ENCODE measurements around the gene OR2M7. TPM values are rescaled to one million over a fixed set of nuclear protein-coding genes. Genes with fewer than 3 reads are reported as not detected.

The OR2M7 gene
- total RNA-seq, 1 experiment from 2014 or later = not detected

- peaks cover 92 to 97% of the 10 kb centered on the region in 2 experiments for H3K9me3 Mint-ChIP-seq
Measured at GRCh38 chr1:248373761-248374160, 49.4 kb upstream of the OR2M7 start.

More at GRCh38 chr1:248373761-248374160, 49.4 kb upstream of the OR2M7 start:
- DNase-seq = no peak
- no peak overlapping the region for H3T11ph ChIP-seq (ENCODE audit: low read length)
- Mint-ChIP-seq H3K27me3 (ENCODE audit: low read depth) (no peaks in the 10 kb centered on the region; the same call in 1 of the 2 replicates), H3K27ac (no peak overlapping the region), H3K4me3 (no peak overlapping the region), H3K4me1 (no peaks in the 10 kb centered on the region), H3K36me3 (ENCODE audit: insufficient read depth in 1 of 3, low read depth in 3 of 3) (peaks cover 3 to 29% (median 18%) of the 10 kb centered on the region in 3 experiments; a peak in 6 of 7 replicates)
- H3K79me1 ChIP-seq (ENCODE audit: insufficient read depth, low read depth, low read length, poor library complexity, severe bottlenecking) = no peaks in the 10 kb centered on the region
- no peak overlapping the region for H3K9ac ChIP-seq (ENCODE audit: extremely low read depth, insufficient read length, low read length)
- H3K56ac ChIP-seq (ENCODE audit: insufficient read length, low read depth, low read length) = no peak overlapping the region
- H3K4ac ChIP-seq (ENCODE audit: low read depth, low read length) = no peak overlapping the region
- no peak overlapping the region for H3K14ac ChIP-seq (ENCODE audit: insufficient read depth, low read length)
- no peaks in the 10 kb centered on the region for H3K23me2 ChIP-seq (ENCODE audit: insufficient read length, low read depth, low read length, poor library complexity, severe bottlenecking)
- no peak overlapping the region for H4K5ac ChIP-seq (ENCODE audit: insufficient read length, low read depth, low read length)
- H2AFZ ChIP-seq (ENCODE audit: low read length) = no peak overlapping the region
- no peaks in the 10 kb centered on the region for H3K4me1 ChIP-seq (ENCODE audit: insufficient read depth, low read length)
- TF ChIP-seq, protein P1, sequence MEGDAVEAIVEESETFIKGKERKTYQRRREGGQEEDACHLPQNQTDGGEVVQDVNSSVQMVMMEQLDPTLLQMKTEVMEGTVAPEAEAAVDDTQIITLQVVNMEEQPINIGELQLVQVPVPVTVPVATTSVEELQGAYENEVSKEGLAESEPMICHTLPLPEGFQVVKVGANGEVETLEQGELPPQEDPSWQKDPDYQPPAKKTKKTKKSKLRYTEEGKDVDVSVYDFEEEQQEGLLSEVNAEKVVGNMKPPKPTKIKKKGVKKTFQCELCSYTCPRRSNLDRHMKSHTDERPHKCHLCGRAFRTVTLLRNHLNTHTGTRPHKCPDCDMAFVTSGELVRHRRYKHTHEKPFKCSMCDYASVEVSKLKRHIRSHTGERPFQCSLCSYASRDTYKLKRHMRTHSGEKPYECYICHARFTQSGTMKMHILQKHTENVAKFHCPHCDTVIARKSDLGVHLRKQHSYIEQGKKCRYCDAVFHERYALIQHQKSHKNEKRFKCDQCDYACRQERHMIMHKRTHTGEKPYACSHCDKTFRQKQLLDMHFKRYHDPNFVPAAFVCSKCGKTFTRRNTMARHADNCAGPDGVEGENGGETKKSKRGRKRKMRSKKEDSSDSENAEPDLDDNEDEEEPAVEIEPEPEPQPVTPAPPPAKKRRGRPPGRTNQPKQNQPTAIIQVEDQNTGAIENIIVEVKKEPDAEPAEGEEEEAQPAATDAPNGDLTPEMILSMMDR (conservative IDR thresholded peaks at IDR 0.05) = no peak
- no peaks in the 10 kb centered on the region for H3K27me3 ChIP-seq (ENCODE audit: insufficient read depth, low read length)
- no peak overlapping the region for H2BK120ac ChIP-seq (ENCODE audit: low read depth, low read length, poor library complexity, severe bottlenecking)
- H3K9me3 ChIP-seq (ENCODE audit: control insufficient read depth, low read depth, low read length) = peaks cover 87% of the 10 kb centered on the region
- H4K8ac ChIP-seq (replicated peaks; ENCODE audit: insufficient read length, low read depth, low read length) = no peak overlapping the region
- H3K23ac ChIP-seq (ENCODE audit: insufficient read length, low read depth, low read length) = no peak overlapping the region
- no peak overlapping the region for H2BK12ac ChIP-seq (ENCODE audit: insufficient read length, low read depth, low read length)
- H2AK5ac ChIP-seq (ENCODE audit: insufficient read length, low read length) = no peak overlapping the region
- H2BK5ac ChIP-seq (ENCODE audit: insufficient read length, low read length) = no peak overlapping the region
- WGBS (ENCODE audit: extremely low coverage, insufficient read length, low lambda C conversion rate) = no CpG with 5 or more reads among the region's 4 CpGs
- H3K18ac ChIP-seq (ENCODE audit: insufficient read length, low read depth, low read length) = no peak overlapping the region
- H4K91ac ChIP-seq (ENCODE audit: insufficient read length, low read depth, low read length) = no peak overlapping the region
- H3K79me2 ChIP-seq (ENCODE audit: insufficient read depth, low read length) = no peaks in the 10 kb centered on the region
- no peak overlapping the region for H2BK20ac ChIP-seq (ENCODE audit: low read depth, low read length, poor library complexity, severe bottlenecking)
- H4K20me1 ChIP-seq (ENCODE audit: control insufficient read depth, insufficient read depth, insufficient read length) = no peaks in the 10 kb centered on the region
- no peak overlapping the region for H2BK15ac ChIP-seq (ENCODE audit: low read depth, low read length)
- no peak overlapping the region for H3K27ac ChIP-seq (ENCODE audit: insufficient read length, low read depth, low read length)
- no peak overlapping the region for H3K4me2 ChIP-seq (ENCODE audit: insufficient read depth, insufficient read length, low read length)
